ENCODE results near the gene DHRSX.

GRCh38 chrX:2479420-2479780, 21.4 kb downstream of the DHRSX start:
- TF ChIP-seq CTCF (IDR thresholded peaks at IDR 0.05) (no peak), POLR2AphosphoS5 (IDR thresholded peaks at IDR 0.05) (no peak), POLR2A (IDR thresholded peaks at IDR 0.05) (no peak), EP300 (IDR thresholded peaks at IDR 0.05) (no peak)

Data from upper lobe of left lung (tissue), 4 donors.